ENCODE measurements around the gene HS2ST1.
A peak's percentile ranks its signal among the peaks of the same experiment; 100 is the strongest.
"Not testable (repeated sequence)": the region's sequence is repeated elsewhere in the genome, so short reads cannot be mapped to it uniquely, and the experiment has no call there.

Gene HS2ST1

GRCh38 chr1:86975993-86976550 is 61.6 kb downstream of the HS2ST1 start:
- no peak for DNase-seq

DNA sequence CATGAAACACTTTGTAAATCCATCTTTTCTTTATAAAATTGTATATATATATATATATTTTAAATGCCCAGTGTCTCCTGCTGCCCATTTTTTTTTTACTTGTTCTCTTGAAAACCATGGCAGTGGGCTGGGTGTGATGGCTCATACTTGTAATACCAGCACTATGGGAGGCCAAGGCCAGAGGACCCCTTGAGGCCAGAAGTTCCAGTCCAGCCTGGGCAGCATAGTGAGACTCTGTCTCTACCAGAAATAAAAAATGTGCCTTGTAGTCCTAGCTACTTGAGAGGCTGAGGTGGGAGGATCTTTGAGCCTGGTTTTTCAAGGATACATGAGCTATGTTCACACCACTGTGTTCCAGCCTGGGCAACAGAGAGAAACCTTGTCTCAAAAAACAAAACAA is 62.2 kb downstream of the HS2ST1 start:
- DNase-seq: no peak

DNA sequence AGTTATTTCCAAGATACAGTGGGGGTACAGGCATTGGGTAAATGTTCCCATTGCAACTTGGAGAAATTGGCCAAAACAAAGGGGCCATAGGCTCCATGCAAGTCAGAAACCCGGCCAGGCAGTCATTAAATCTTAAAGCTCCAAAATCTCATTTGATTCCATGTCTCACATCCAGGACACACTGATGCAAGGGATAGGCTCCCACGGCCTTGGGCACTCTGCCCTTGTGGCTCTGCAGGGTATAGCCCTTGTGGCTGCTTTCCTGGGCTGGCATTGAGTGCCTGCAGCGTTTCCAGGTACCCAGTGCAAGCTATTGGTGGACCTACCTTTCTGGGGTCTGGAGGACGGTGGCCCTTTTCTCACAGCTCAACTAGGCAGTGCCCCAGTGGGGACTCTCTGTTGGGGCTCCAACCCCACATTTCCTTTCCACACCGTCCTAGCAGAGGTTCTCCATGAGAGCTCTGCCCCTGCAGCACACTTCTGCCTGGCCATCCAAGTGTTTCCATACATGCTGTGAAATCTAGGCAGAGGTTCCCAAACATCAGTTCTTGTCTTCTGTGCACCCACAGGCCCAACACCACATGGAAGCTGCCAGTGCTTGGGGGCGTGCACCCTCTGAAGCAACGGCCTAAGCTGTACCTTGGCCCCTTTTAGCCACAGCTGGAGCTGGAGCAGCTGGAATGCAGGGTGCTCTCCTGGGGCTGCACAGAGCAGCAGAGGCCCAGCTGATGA is 67.2 kb downstream of the HS2ST1 start:
- DNase-seq: no peak

DNA sequence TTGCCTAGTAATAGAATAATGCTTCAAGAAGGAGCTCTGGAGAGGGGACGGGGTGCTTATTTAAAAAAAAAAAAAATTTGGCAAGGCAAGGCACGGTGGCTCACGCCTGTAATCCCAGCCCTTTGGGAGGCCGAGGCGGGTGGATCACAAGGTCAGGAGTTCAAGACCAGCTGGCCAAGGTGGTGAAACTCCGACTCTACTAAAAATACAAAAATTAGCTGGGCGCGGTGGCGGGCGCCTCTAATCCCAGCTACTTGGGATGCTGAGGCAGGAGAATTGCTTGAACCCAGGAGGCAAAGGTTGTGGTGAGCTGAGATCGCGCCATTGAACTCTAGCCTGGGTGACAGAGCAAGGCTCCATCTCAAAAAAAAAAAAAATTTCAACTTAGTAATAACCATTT is 69.2 kb downstream of the HS2ST1 start:
- not testable (repeated sequence) for DNase-seq

- no peak for DNase-seq
These were observed 73.0 kb downstream of the HS2ST1 start for GRCh38 chr1:86987446-86987845.

DNA sequence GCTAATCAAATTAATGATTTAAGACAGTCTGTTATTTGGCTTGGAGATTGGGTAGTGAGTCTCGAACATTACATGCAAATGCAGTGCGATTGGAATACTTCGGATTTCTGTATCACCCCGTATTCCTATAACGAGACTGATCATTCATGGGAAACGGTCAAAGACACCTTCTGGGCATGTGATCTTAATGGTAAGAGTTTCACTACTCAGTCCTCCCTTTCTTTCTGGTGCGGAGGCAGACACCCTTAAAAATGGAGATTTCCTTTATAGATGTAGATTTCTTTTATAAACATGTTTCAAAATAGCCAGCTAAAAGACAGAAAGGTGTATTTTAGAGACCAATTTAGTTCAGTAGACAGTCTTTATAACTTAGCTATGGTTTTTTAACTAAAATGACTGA is 74.4 kb downstream of the HS2ST1 start:
- DNase-seq: no peak

GRCh38 chr1:86989690-86990089 is 75.3 kb downstream of the HS2ST1 start:
- DNase-seq: not testable (repeated sequence)

GRCh38 chr1:86990826-86991225 is 76.4 kb downstream of the HS2ST1 start:
- no peak for DNase-seq

DNA sequence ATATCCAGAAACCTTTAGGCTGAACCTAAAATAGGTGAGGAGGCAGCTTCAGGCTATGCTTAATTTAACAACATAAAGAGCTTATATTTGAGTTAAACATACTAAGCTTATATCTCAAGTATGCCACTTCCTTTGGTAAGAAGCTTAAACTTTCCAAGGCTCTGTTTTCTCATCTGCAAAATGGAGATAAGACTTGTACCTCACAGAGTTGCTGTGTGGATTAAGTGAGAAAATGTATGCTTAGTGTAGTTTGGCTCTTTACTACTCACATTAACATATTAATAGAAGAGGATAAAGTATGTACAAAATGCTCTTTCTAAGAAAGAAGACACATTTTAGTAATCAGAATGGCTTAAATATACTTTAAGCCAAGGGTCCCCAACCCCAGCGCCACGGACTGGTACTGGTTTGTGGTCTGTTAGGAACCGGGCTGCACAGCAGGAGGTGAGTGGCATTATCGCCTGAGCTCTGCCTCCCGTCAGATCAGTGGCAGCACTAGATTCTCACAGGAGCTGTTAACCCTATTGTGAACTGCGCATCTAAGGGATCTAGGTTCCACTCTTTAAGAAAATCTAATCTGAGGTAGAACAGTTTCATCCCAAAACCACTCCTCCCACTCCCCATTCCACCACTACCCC is 77.2 kb downstream of the HS2ST1 start:
- peak; percentile 90 for DNase-seq

- DNase-seq: no peak
These were observed 78.4 kb downstream of the HS2ST1 start for GRCh38 chr1:86992861-86993260.

DNA sequence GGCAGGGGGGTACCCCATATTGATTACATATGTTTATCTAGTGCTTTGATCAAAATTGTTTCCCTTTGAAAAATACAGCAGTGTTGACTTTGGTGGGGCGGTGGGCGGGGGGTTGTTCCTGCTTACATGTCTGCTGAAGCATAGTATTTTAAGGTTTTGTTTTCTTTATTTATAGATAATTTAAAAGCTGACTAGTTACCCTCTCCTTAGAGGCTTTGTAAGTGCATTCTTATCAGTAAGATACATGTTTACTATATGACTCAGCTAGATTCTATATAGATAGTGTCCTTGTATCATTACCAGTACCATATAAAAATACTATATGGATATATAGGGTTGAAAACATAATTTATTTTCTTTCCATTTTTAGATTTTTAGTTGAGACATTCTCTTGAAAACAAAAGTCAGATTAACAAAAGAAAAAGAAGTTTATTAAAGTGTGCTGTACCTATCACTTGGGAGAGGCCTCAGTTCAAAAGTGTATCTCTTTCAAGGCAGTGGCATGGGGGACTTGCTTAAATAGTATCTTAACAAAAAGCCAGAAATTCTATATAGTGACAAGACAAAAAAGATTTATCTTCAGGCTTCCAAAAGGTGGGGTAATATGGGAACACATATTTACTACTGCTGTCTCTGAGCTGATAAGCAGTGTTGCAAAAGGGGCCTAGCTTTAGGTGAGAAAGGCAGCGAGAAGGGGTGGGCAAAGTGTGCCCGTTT is 79.0 kb downstream of the HS2ST1 start:
- peak; percentile 76 for DNase-seq

- DNase-seq: no peak
These were observed 79.6 kb downstream of the HS2ST1 start for GRCh38 chr1:86994061-86994460.

DNA sequence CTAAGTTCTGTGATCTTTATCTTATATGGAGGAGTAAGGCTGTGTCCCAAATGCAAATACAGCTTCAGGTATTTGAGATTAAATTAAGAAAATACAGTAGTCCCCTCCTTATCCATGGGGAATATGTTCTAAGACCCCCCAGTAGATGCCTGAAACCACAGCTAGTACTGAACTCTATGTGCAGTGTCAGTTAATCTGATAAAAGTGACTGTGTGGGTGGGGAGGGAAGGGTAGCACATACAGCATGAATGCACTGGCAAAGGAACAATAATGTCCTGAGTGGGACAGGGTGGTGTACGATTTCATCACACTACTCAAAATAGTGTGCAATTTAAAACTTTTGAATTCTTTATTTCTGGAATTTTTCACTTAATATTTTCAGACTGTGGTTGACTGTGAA is 83.1 kb downstream of the HS2ST1 start:
- DNase-seq: peak; percentile 47

DNA sequence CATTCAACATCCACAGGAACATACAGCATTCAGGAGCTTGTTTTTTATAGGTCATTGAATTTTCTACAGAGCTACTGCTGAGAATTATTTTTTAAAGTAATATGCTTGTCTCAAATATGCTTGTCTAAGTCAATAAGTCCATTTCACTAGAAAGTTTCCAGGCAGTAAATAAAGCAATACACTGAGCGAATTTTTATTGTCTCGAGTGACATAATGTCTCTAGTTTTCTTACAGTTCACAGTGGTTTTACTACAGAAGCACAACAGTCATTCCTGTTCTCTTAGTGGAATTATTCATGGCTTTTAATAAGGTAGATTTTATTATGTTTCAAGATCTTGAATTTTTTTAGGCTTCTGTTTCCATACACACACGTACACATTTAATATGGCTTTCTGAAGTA is 83.8 kb downstream of the HS2ST1 start:
- DNase-seq: no peak

- DNase-seq: no peak
These were observed 84.3 kb downstream of the HS2ST1 start for GRCh38 chr1:86998727-86999126.

- no peak for DNase-seq
These were observed 86.0 kb downstream of the HS2ST1 start for GRCh38 chr1:87000460-87000859.

- peak; percentile 37 for DNase-seq
These were observed 90.4 kb downstream of the HS2ST1 start for GRCh38 chr1:87004857-87005256.

DNA sequence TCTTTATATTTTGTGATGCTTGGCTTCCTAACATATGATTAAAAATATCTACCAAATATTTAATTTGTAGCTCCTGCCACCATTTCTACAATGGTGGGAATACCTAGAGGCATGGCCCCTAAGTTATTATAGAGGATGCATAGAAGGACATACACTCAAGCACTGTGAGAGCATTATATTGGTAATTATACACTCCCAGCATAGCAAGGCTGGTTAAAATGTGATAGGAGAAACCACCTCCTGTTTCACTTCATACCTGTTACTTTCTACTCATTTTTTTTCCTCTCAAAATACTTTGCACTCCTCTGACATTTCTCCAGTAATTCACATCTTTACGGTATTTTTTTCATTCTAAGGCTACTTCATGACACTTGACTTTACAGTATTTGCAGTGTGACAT is 92.9 kb downstream of the HS2ST1 start:
- DNase-seq: no peak

DNA sequence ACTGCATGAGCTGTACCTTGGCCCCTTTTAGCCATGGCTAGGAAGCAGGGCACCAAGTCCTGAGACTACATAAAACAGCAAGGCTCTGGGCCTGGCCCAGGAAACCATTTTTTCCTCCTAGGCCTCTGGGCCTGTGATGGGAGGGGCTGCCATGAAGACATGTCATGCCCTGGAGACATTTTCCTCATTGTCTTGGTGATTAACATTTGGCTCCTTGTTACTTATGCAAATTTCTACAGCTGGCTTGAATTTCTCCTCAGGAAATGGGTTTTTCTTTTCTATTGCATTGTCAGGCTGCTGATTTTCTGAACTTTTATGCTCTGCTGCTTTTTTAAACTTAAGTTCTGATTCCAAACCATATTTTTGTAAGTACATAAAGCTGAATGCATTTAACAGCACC is 99.0 kb downstream of the HS2ST1 start:
- not testable (repeated sequence) for DNase-seq

- DNase-seq: no peak
These were observed 103.7 kb downstream of the HS2ST1 start for GRCh38 chr1:87017998-87018672.

GRCh38 chr1:87023326-87023725 is 108.9 kb downstream of the HS2ST1 start:
- peak; percentile 60 for DNase-seq

GRCh38 chr1:87024936-87025540 is 110.6 kb downstream of the HS2ST1 start:
- DNase-seq: peak; percentile 73

DNA sequence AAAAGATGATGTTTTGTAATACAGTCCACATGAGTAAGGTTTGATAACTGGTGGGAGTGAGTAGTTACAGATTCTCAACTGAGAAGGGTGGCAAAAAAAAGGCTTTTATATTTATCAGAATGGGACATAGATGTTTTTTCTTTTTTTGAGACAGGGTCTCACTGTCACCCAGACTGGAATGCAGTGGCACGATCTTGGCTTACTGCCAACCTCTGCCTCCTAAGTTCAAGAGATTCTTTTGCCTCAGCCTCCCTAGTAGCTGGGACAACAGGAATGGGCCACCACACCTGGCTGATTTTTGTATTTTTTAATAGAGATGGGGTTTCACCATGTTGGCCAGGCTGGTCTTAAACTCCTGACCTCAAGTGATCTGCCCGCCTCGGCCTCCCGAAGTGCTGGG is 113.1 kb downstream of the HS2ST1 start:
- DNase-seq: not testable (repeated sequence)
